ENCODE results near the gene RAB4B.
"Not testable (repeated sequence)": the region's sequence is repeated elsewhere in the genome, so short reads cannot be mapped to it uniquely, and the experiment has no call there.

Gene RAB4B

DNA sequence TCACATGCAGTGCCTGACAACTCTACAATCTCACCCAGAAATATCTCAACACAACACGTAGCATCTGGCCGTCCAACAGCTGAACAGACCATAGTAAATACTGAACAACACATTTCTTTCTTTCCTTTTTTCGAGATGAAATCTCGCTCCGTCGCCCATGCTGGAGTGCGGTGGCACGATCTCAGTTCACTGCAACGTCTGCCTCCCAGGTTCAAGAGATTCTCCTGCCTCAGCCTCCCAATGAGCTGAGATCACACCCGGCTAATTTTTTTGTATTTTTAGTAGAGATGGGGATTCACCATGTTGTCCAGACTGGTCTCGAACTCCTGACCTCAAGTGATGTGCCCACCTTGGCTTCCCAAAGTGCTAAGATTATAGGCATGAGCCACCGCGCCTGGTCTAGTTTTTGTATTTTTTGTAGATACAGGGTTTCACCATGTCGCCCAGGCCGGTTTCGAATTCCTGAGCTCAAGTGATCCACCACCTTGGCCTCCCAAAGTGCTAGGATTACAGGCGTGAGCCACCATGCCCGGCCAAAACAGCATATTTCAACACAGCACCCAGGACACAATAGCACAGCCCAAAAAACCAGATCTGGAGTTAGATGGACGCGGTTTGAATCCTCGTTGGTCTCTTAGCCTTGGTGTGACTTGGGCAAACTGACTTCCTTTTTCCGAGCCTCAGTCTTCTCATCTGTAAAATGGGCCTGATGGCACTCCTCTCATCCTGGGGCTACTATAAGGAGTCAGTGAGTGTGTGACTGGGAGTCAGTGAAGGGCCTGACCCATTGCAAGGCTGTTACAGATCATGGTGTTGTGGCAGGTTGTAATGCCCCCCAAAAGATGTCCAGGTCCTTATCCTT lies 49.6 kb downstream of the RAB4B start:
- Histone ChIP-seq H3K27ac (no peak overlapping the region), H3K4me1 (peaks cover 15% of the 10 kb centered on the region), H3K9ac (no peak overlapping the region), H4K20me1 (no peaks in the 10 kb centered on the region), H3K27me3 (no peaks in the 10 kb centered on the region), H3K36me3 (peaks cover 26% of the 10 kb centered on the region; the same call in 1 of the 2 replicates), H3K4me2 (no peak overlapping the region), H3K9me3 (no peaks in the 10 kb centered on the region), H3K4me3 (no peak overlapping the region)
- no peak for TF ChIP-seq Cebpa-rat (IDR thresholded peaks at IDR 0.05)

DNA sequence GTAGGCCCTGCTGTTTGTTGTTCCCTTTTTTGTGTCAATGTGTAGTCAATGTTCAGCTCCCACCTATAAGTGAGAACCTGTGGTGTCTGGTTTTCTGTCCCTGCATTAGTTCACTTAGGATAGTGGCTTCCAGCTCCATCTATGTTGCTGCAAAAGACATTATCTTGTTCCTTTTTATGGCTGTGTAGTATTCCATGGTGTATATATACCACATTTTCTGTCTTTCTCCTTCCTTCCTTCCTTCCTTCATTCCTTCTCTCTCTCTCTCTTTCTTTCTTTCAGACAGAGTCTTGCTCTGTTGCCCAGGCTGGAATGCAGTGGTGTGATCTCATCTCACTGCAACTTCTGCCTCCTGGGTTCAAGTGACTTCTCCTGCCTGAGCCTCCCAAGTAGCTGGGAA lies 51.2 kb downstream of the RAB4B start:
- H3K27me3 ChIP-seq = no peaks in the 10 kb centered on the region
- no peak for TF ChIP-seq Cebpa-rat (IDR thresholded peaks at IDR 0.05)
- no peak overlapping the region for H3K4me3 ChIP-seq
- H3K9me3 ChIP-seq = no peaks in the 10 kb centered on the region
- peaks cover 26% of the 10 kb centered on the region; the same call in 1 of the 2 replicates for H3K36me3 ChIP-seq
- H3K4me1 ChIP-seq = no peaks in the 10 kb centered on the region
- H3K27ac ChIP-seq = no peak overlapping the region
- no peaks in the 10 kb centered on the region for H4K20me1 ChIP-seq
- H3K4me2 ChIP-seq = no peak overlapping the region
- H3K9ac ChIP-seq = no peak overlapping the region

- not testable (repeated sequence) for H3K27me3 ChIP-seq, H3K27ac ChIP-seq, H3K9ac ChIP-seq, H3K4me1 ChIP-seq, H3K4me3 ChIP-seq, H3K9me3 ChIP-seq, H3K4me2 ChIP-seq, H4K20me1 ChIP-seq
- peaks cover 26% of the 10 kb centered on the region; the same call in 1 of the 2 replicates for H3K36me3 ChIP-seq
Measured at GRCh38 chr19:40830741-40831140, 52.7 kb downstream of the RAB4B start.

DNA sequence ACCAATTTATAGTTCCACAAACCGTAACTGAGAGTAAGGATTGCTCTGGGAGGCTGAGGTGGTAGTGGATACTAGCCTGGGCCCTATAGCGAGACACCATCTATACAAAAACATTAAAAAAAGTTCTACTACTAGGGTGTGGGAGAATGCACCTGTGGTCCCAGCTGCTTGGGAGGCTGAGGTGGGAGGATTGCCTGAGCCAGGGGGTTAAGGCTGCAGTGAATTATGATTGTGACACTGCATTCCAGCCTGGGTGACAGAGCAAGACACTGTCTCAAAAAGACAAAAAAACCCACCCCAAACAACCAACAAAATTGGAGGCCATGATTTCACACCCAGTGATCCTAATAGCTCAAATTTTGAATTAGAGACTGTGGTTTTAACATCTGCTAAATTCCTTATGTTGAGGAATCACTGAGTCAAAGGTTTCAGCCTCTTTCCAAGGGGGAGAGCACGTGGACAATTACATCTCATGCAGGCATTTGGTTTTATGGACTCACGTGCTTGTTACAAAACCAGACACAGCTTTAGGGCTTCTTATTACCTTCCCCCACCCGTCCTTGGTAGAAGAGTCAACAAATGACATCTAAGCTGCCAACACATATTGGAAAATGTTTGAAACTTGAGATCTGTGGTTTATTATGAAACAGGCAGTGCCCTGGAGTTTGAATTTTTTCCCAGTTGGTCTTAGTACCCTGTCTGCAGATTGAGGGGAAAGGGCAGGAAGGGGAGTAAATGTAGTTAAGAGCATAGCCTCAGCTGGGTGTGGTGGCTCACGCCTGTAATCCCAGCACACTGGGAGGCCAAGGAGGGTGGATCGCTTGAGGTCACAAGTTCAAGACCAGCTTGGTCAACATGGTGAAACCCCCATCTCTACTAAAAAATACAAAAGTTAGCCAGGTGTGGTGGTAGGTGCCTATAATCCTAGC lies 53.7 kb downstream of the RAB4B start:
- Histone ChIP-seq H3K9ac (no peak overlapping the region), H4K20me1 (no peaks in the 10 kb centered on the region), H3K9me3 (no peaks in the 10 kb centered on the region), H3K27me3 (no peaks in the 10 kb centered on the region), H3K4me1 (no peaks in the 10 kb centered on the region), H3K36me3 (peaks cover 24% of the 10 kb centered on the region; the same call in 1 of the 2 replicates), H3K4me2 (no peak overlapping the region), H3K27ac (no peak overlapping the region), H3K4me3 (no peak overlapping the region)
- no peak for TF ChIP-seq Cebpa-rat (IDR thresholded peaks at IDR 0.05)

GRCh38 chr19:40832431-40832790 lies 54.4 kb downstream of the RAB4B start:
- not testable (repeated sequence) for H3K4me3 ChIP-seq, H4K20me1 ChIP-seq, H3K9me3 ChIP-seq, H3K4me1 ChIP-seq, H3K9ac ChIP-seq, H3K4me2 ChIP-seq, H3K27me3 ChIP-seq, H3K27ac ChIP-seq
- H3K36me3 ChIP-seq = peaks cover 17% of the 10 kb centered on the region; the same call in 1 of the 2 replicates

DNA sequence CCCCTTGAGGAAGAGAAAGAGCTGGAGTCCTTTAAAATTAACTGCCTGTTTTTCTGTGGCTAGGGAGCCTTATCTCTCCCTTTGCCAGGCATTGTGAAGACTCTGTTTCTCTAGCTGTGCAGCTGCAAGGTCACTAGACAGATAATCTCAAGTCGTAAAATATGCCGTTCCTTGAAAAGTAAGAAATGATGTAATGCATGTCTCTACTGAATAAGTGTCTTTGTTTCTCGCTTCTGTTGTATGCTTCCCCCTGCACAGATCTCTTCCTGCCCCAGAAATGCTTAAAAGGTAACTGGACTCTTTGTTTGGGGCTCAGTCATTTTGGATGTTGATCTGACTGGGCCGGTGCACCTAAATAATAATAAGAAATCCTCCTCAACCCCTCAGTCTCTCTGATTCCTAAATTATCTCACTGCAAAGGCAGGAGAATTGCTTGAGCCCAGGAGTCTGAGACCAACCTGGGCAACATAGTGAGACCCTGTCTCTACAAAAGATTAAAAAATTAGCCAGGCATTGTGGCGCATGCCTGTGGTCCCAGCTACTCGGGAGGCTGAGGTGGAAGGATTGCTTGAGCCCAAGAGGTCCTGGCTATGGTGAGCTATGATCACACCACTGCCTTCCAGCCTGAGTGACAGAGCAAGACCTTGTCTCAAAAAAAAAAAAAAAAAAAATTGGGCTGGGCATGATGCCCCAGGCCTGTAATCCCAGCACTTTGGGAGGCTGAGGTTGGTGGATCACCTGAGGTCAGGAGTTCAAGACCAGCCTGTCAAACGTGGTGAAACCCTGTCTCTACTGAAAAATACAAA lies 55.9 kb downstream of the RAB4B start:
- H4K20me1 ChIP-seq, H3K4me1 ChIP-seq, H3K27me3 ChIP-seq, H3K4me2 ChIP-seq, H3K9ac ChIP-seq, H3K9me3 ChIP-seq, H3K36me3 ChIP-seq, H3K27ac ChIP-seq, H3K4me3 ChIP-seq: not testable (repeated sequence)

- no peak overlapping the region for H3K4me2 ChIP-seq
- H3K9ac ChIP-seq = no peak overlapping the region
- no peaks in the 10 kb centered on the region for H3K9me3 ChIP-seq
- H3K4me1 ChIP-seq = no peaks in the 10 kb centered on the region
- H3K27me3 ChIP-seq = no peaks in the 10 kb centered on the region
- no peak for TF ChIP-seq Cebpa-rat (IDR thresholded peaks at IDR 0.05)
- no peaks in the 10 kb centered on the region for H4K20me1 ChIP-seq
- no peak overlapping the region for H3K27ac ChIP-seq
- no peaks in the 10 kb centered on the region for H3K36me3 ChIP-seq
- H3K4me3 ChIP-seq = no peak overlapping the region
Measured at GRCh38 chr19:40836754-40837429, 58.8 kb downstream of the RAB4B start.

- H3K9ac ChIP-seq, H3K36me3 ChIP-seq, H3K9me3 ChIP-seq, H3K27me3 ChIP-seq, H3K4me2 ChIP-seq, H4K20me1 ChIP-seq, H3K4me1 ChIP-seq, H3K4me3 ChIP-seq, H3K27ac ChIP-seq: not testable (repeated sequence)
Measured at GRCh38 chr19:40838477-40838876, 60.4 kb downstream of the RAB4B start.

- H3K9ac ChIP-seq, H3K27me3 ChIP-seq, H3K36me3 ChIP-seq, H3K4me1 ChIP-seq, H3K4me2 ChIP-seq, H3K4me3 ChIP-seq, H4K20me1 ChIP-seq, H3K27ac ChIP-seq, H3K9me3 ChIP-seq: not testable (repeated sequence)
Measured at GRCh38 chr19:40842012-40842411, 64.0 kb downstream of the RAB4B start.

- H3K27me3 ChIP-seq, H3K27ac ChIP-seq, H3K9ac ChIP-seq, H3K36me3 ChIP-seq, H3K9me3 ChIP-seq, H3K4me1 ChIP-seq, H4K20me1 ChIP-seq: not testable (repeated sequence)
- H3K4me2 ChIP-seq = peak overlapping the region; percentile 60
- H3K4me3 ChIP-seq = peak overlapping the region; percentile 53
Measured at GRCh38 chr19:40842997-40843652, 65.1 kb downstream of the RAB4B start.

DNA sequence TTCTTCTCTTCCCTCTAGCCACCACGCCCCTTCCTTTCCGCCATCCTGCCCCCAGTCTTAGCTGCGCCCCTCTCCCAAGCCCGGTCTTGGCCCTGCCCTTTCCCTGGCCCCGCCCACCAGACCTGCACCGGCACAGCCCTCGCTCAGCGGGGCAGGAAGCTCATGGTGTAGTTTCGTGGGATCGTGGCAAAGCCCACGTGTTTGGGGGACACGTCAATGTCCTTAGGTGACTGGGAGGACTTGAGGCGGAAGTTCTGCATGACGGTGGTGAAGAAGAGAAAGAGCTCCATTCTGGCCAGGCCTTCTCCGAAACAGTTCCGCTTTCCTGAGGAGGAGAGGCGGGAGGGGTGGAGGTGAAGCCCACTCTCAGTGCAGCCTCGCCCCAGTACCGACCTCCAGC lies 65.6 kb downstream of the RAB4B start:
- peak overlapping the region; percentile 53 for H3K4me3 ChIP-seq
- not testable (repeated sequence) for H3K9ac ChIP-seq, H4K20me1 ChIP-seq, H3K36me3 ChIP-seq, H3K27ac ChIP-seq, H3K4me1 ChIP-seq, H3K9me3 ChIP-seq, H3K27me3 ChIP-seq
- H3K4me2 ChIP-seq = peak overlapping the region; percentile 60

Measured in BLaER1 (cell line).